Mucosa of descending colon (tissue), 3 donors: ENCODE data around the gene CSF3R. TPM values are rescaled to one million over a fixed set of nuclear protein-coding genes. Genes with fewer than 3 reads are reported as not detected.

Source experiments
- ATAC-seq: fragments of 200-7000 bp; cut with Tn5 transposase; one replicate; pipeline ENCODE4 v1.9.1; 2020; ENCODE audit warnings: mild to moderate bottlenecking, moderate library complexity
- DNase-seq, 3 donors: peaks; one replicate each; pipeline ENCODE4 v3.0.0-alpha.2; 2020
- H3K36me3 ChIP-seq: fragments of 200-600 bp; one replicate; pipeline ENCODE4 v1.8.0; 2021; ENCODE audit warnings: low read depth, mild to moderate bottlenecking
- H3K4me1 ChIP-seq: fragments of 200-600 bp; one replicate; pipeline ENCODE4 v1.8.0; 2021; ENCODE audit warnings: low read depth, mild to moderate bottlenecking
- H3K4me3 ChIP-seq: fragments of 200-600 bp; one replicate; pipeline ENCODE4 v1.8.0; 2021; ENCODE audit warnings: mild to moderate bottlenecking
- H3K9me3 ChIP-seq: fragments of 200-600 bp; one replicate; pipeline ENCODE4 v1.8.0; 2021; ENCODE audit warnings: mild to moderate bottlenecking
- CTCF ChIP-seq: fragments of 200-600 bp; IDR thresholded peaks from one replicate; pipeline ENCODE4 v1.8.0; 2022; ENCODE audit warnings: antibody characterized with exemption, mild to moderate bottlenecking
- intact Hi-C, 2 donors: fragments of 100-400 bp; cut with DNase I in 1 of 2; cut with micrococcal nuclease in 1 of 2; formaldehyde crosslinking; loops; one replicate each; pipeline versions ENCODE4 v1.11.0 to v1.11.1; 2022; cut with DNase I, micrococcal nuclease
- total RNA-seq, 3 donors: library from RNA; stranded (reverse); fragmentation: NEBNext Ultra II Directional in 2 of 3; extraction: Animal tissue kit (Norgen Biotek cat#: 25700) in 2 of 3; gene quantifications; one replicate each; pipeline versions ENCODE4 v1.2.1 to v1.2.4, GENCODE V29; 2021 to 2023
- donor health status: DM: no; HTN: no; CAD: no; lungs with moderate emphysema.
- donor health status: DM: no; HTN: no; CAD: no.
- donor health status: DM: no; HTN: yes; CAD: no.

CSF3R gene
- total RNA-seq, 3 donors from 2014 or later = 1.4 to 7.7 (median 4.7) TPM

- Histone ChIP-seq H3K36me3 (no peaks in the 10 kb centered on the region), H3K4me3 (no peak overlapping the region), H3K9me3 (no peaks in the 10 kb centered on the region), H3K4me1 (no peaks in the 10 kb centered on the region)
- TF ChIP-seq CTCF = no peak
- intact Hi-C loops = no loop called here
- DNase-seq (no peak), ATAC-seq (no peak)
These were observed 45.9 kb upstream of the CSF3R start for GRCh38 chr1:36528361-36529349.

- no peak for ATAC-seq
- Histone ChIP-seq H3K4me1 (no peaks in the 10 kb centered on the region), H3K36me3 (no peaks in the 10 kb centered on the region), H3K9me3 (no peaks in the 10 kb centered on the region), H3K4me3 (no peak overlapping the region)
- TF ChIP-seq CTCF = no peak
- no peak for DNase-seq
- intact Hi-C loops = no loop called here
These were observed 42.5 kb upstream of the CSF3R start for GRCh38 chr1:36525166-36525565.

GRCh38 chr1:36524359-36525062 is 41.8 kb upstream of the CSF3R start:
- Histone ChIP-seq H3K4me1 (no peaks in the 10 kb centered on the region), H3K9me3 (no peaks in the 10 kb centered on the region), H3K4me3 (no peak overlapping the region), H3K36me3 (no peaks in the 10 kb centered on the region)
- ATAC-seq (no peak), DNase-seq (no peak)
- intact Hi-C loops = no loop called here
- TF ChIP-seq CTCF = no peak

GRCh38 chr1:36523850-36524249 is 41.1 kb upstream of the CSF3R start:
- H3K4me1 ChIP-seq = no peaks in the 10 kb centered on the region
- ATAC-seq (no peak), DNase-seq (no peak)
- H3K36me3 ChIP-seq = no peaks in the 10 kb centered on the region
- H3K4me3 ChIP-seq = no peak overlapping the region
- no peak for TF ChIP-seq CTCF
- intact Hi-C loops = no loop called here
- H3K9me3 ChIP-seq = no peaks in the 10 kb centered on the region

GRCh38 chr1:36523230-36523495 is 40.5 kb upstream of the CSF3R start:
- intact Hi-C loops = no loop called here
- H3K36me3 ChIP-seq = no peaks in the 10 kb centered on the region
- no peak overlapping the region for H3K4me3 ChIP-seq
- TF ChIP-seq CTCF = no peak
- H3K4me1 ChIP-seq = no peaks in the 10 kb centered on the region
- no peak for DNase-seq
- no peak for ATAC-seq
- H3K9me3 ChIP-seq = no peaks in the 10 kb centered on the region
